Measurements from ENCODE around the gene TIMM10. TPM values are rescaled to one million over a fixed set of nuclear protein-coding genes. Genes with fewer than 3 reads are reported as not detected.
A peak's percentile ranks its signal among the peaks of the same experiment; 100 is the strongest.

Gene TIMM10
- total RNA-seq, 2 experiments from 2014 or later: 75.2 to 84.2 TPM

GRCh38 chr11:57497303-57498247 lies 33.0 kb downstream of the TIMM10 start:
- ChIA-PET POLR2A (interaction anchor here (2.6 kb wide), 1 partner anchor 17 kb away, joined by 8 read pairs; no protein-coding TSS in a partner anchor), CTCF (interaction anchor here (0.6 to 13.2 kb wide), 4 partner anchors 17 to 152 kb away, joined by 3 to 425 read pairs (median 72); partner anchors contain the start of gene TIMM10)
- ATAC-seq: no peak
- H3K27me3 Mint-ChIP-seq: no peaks in the 10 kb centered on the region
- H3K27ac Mint-ChIP-seq: peak overlapping the region; percentile 15
- no peaks in the 10 kb centered on the region for H3K9me3 Mint-ChIP-seq
- H3K36me3 Mint-ChIP-seq (ENCODE audit: low read depth): peaks cover 42% of the 10 kb centered on the region
- H3K4me3 Mint-ChIP-seq: no peak overlapping the region
- H3K4me1 Mint-ChIP-seq (ENCODE audit: low read depth): peaks cover 16% of the 10 kb centered on the region
- no peak for TF ChIP-seq CTCF (IDR thresholded peaks at IDR 0.05)
- intact Hi-C loops (cut with micrococcal nuclease): no loop called here
- no peak for DNase-seq

- Mint-ChIP-seq H3K36me3 (ENCODE audit: low read depth) (peaks cover 48% of the 10 kb centered on the region), H3K4me1 (ENCODE audit: low read depth) (peaks cover 16% of the 10 kb centered on the region), H3K27me3 (no peaks in the 10 kb centered on the region), H3K9me3 (no peaks in the 10 kb centered on the region), H3K27ac (peak overlapping the region; percentile 50), H3K4me3 (no peak overlapping the region)
- ATAC-seq (no peak), DNase-seq (no peak)
- intact Hi-C loops (cut with micrococcal nuclease): no loop called here
- ChIA-PET POLR2A (interaction anchor here (0.6 to 2.6 kb wide), 3 partner anchors 9 to 223 kb away, joined by 3 to 8 read pairs (median 3); no protein-coding TSS in a partner anchor), CTCF (interaction anchor here (1.1 to 13.2 kb wide), 5 partner anchors 12 to 148 kb away, joined by 3 to 425 read pairs (median 4); partner anchors contain the start of gene TIMM10)
- TF ChIP-seq CTCF (IDR thresholded peaks at IDR 0.05): no peak
Measured at GRCh38 chr11:57496109-57496820, 34.3 kb downstream of the TIMM10 start.

DNA sequence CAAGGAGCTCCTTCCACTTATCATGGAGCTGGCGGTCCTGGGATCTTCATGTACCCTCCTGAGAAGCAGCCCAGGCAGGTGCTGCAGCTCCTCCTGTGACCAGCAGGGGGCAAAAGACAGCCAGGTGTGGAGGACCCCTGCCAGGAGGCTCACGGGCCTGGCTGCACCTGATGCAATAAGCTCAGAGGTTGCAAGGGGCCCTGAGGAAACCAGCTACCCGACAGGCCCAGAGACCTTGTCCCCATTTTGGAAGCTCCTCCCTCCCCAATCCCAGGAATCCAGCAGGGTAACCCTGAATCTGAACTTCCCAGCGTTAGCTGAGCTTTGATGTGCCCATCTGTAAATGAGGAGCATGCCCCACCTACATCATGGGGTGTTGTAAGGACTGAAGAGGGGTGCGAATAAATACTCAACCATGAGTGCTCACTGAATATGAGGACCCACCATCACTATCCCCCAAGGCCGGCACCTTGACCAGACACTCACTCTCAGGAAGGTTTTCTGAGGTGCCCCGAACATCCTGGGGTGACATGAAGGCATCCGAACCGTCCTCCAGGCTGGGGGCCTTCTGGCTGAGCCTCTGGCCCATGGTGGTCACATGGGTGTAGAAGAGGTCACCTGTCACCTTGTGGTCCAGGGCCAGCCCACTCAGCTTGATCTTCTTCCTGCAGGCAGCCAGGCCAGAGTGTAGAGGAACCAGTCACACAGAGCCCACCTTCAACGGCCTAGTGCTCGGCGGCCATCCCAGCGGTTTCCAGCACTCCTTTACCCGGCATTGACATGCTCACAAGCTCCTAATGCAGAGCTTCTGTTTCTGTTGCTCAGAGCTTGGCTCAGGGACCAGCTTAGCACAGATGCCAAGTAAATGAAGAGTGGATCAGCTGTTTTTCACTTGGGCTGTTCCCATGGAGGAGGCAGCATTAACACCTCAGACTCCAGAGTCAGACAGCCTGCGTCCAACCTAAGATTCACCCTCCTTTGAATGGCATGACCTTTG lies 36.7 kb downstream of the TIMM10 start:
- peak overlapping the region; percentile 96 for H3K27ac Mint-ChIP-seq
- intact Hi-C loops (cut with micrococcal nuclease): loop anchor here (2.0 kb wide), 1 partner anchor 33 kb away; no protein-coding TSS in a partner anchor
- peaks cover 61% of the 10 kb centered on the region for H3K36me3 Mint-ChIP-seq (ENCODE audit: low read depth)
- DNase-seq (peak; percentile 88), ATAC-seq (peak; percentile 90)
- H3K4me1 Mint-ChIP-seq (ENCODE audit: low read depth): peaks cover 13% of the 10 kb centered on the region
- no peaks in the 10 kb centered on the region for H3K9me3 Mint-ChIP-seq
- TF ChIP-seq CTCF (IDR thresholded peaks at IDR 0.05): peak; percentile 90
- H3K4me3 Mint-ChIP-seq: no peak overlapping the region
- ChIA-PET CTCF (interaction anchor here (0.6 to 13.2 kb wide), 56 partner anchors 8 to 306 kb away, joined by 3 to 425 read pairs (median 5); partner anchors contain the start of genes RTN4RL2, SLC43A1, SLC43A3 and SMTNL1), POLR2A (interaction anchor here (0.7 to 2.0 kb wide), 9 partner anchors 9 to 70 kb away, joined by 3 to 17 read pairs (median 5); partner anchors contain the start of genes SLC43A1 and TIMM10)
- H3K27me3 Mint-ChIP-seq: no peaks in the 10 kb centered on the region

DNA sequence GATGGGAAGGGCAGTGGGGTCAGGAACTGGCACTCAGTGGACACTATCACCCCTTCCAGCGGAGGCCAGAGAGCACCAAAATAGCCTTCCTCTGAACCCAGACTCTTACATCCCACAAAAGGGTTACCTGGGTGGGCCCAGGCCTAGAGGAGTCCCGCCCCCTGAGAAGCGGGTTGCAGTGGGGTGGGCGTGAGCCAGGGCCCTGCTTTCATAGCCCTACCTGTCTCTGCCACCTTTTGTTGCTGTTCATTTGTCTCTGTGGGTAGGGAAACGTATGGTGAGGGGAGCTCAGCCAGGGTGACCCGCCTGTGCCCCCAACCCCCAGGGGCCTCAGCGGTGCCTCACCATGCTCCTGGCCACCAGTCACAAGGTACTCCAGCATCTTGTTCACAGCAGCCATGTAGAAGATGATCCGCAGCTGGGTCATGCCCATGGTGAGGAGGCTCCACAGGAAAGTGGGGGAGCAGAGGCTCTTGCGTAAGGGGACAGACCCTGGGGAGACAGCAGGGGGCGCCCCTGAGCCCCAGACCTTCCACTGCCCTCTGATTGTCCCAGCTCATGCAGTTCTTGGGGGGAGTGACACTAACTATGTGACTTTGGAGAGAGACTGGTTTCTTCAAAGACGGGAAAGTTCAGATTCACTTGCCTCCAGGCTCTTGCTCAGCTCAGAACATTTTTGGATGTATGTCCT lies 39.0 kb downstream of the TIMM10 start:
- no peak overlapping the region for H3K4me3 Mint-ChIP-seq
- CTCF ChIA-PET: interaction anchor here (0.7 to 13.2 kb wide), 19 partner anchors 11 to 309 kb away, joined by 3 to 425 read pairs (median 13); partner anchors contain the start of genes RTN4RL2, SLC43A1, SLC43A3 and TIMM10
- H3K9me3 Mint-ChIP-seq: no peaks in the 10 kb centered on the region
- peaks cover 69% of the 10 kb centered on the region for H3K36me3 Mint-ChIP-seq (ENCODE audit: low read depth)
- H3K27me3 Mint-ChIP-seq: no peaks in the 10 kb centered on the region
- DNase-seq: peak; percentile 78
- intact Hi-C loops (cut with micrococcal nuclease): loop anchor here (2.0 kb wide), 1 partner anchor 35 kb away; no protein-coding TSS in a partner anchor
- H3K4me1 Mint-ChIP-seq (ENCODE audit: low read depth): peaks cover 13% of the 10 kb centered on the region
- peak; percentile 85 for TF ChIP-seq CTCF (IDR thresholded peaks at IDR 0.05)
- H3K27ac Mint-ChIP-seq: no peak overlapping the region
- POLR2A ChIA-PET: interaction anchor here (0.9 to 2.2 kb wide), 4 partner anchors 14 to 35 kb away, joined by 3 to 15 read pairs (median 4); partner anchors contain the start of gene SLC43A1
- ATAC-seq: peak; percentile 78
